Lung (tissue), 12 donors: Measurements from ENCODE around the gene STK32B. TPM values are rescaled to one million over a fixed set of nuclear protein-coding genes. Genes with fewer than 3 reads are reported as not detected.

ENCODE experiments used
- ATAC-seq: fragments of 200-7000 bp; cut with Tn5 transposase; one replicate; pipeline ENCODE4 v1.9.1; 2020; ENCODE audit warnings: moderate number of reproducible peaks; ENCODE audit not compliant: insufficient read depth, low FRiP score
- DNase-seq, 3 donors: peaks; one replicate each; pipeline ENCODE4 v3.0.0-alpha.2; 2013 to 2017
- H3K27ac ChIP-seq, 2 donors: one replicate each; pipeline ENCODE4 v1.5.1; 2013; ENCODE audit warnings: mild to moderate bottlenecking in 2 of 2, moderate library complexity in 2 of 2, control low read depth in 1 of 2, inconsistent platforms in 1 of 2, low read depth in 1 of 2, low read length in 1 of 2
- H3K27me3 ChIP-seq, 3 donors: one replicate each; pipeline ENCODE4 v1.5.1; 2013; ENCODE audit warnings: low read length in 2 of 3; ENCODE audit not compliant: control insufficient read depth in 3 of 3, insufficient read depth in 3 of 3
- H3K36me3 ChIP-seq, 4 donors: one replicate each; pipeline ENCODE4 v1.5.1; 2013; ENCODE audit warnings: low read length in 4 of 4, mild to moderate bottlenecking in 1 of 4, moderate library complexity in 1 of 4; ENCODE audit not compliant: control insufficient read depth in 4 of 4, insufficient read depth in 4 of 4
- H3K4me1 ChIP-seq, 5 donors: one replicate each; pipeline ENCODE4 v1.5.1; 2013; ENCODE audit warnings: low read length in 5 of 5, mild to moderate bottlenecking in 2 of 5, moderate library complexity in 1 of 5; ENCODE audit not compliant: control insufficient read depth in 5 of 5, insufficient read depth in 5 of 5
- H3K4me3 ChIP-seq: one replicate; pipeline ENCODE4 v1.5.1; 2013; ENCODE audit warnings: mild to moderate bottlenecking, control low read depth, moderate library complexity
- H3K9ac ChIP-seq, 2 donors: one replicate each; pipeline ENCODE4 v1.5.1; 2013; ENCODE audit warnings: low read length in 2 of 2, control low read depth in 1 of 2; ENCODE audit not compliant: insufficient read depth in 1 of 2
- H3K9me3 ChIP-seq, 4 donors: one replicate each; pipeline ENCODE4 v1.5.1; 2013; ENCODE audit warnings: low read length in 3 of 4, mild to moderate bottlenecking in 1 of 4, moderate library complexity in 1 of 4; ENCODE audit not compliant: control insufficient read depth in 4 of 4, insufficient read depth in 3 of 4
- WGBS, 2 donors: extraction: QIAGEN DNeasy Blood & Tissue Kit; methylation state at CpG; one replicate each; pipeline ENCODE4 v1.1.7; 2013; 5-methylcytosine and 5-hydroxymethylcytosine counted together
- polyA plus RNA-seq, 2 donors: library from polyadenylated mRNA; stranded (reverse); fragments of 200-250 nt; gene quantifications; one replicate each; pipeline ENCODE4 v1.2.1, GENCODE V29; 2013
- total RNA-seq, 2 donors: library from RNA; depleted of rRNA in 1 of 2; stranded (reverse); fragments of >200 nt in 1 of 2; gene quantifications; one replicate each; pipeline ENCODE4 v1.2.1, GENCODE V29; 2014 to 2021
- TF ChIP-seq, protein P1 (sequence below): IDR thresholded peaks from 2 replicates; pipeline ENCODE4 v1.5.1; 2012; ENCODE audit warnings: mild to moderate bottlenecking; ENCODE audit errors: control extremely low read depth, extremely low read depth
- donor health status: control.
- donor health status: control.
- donor health status: Bipolar disorder and iron deficiency.
- donor health status: healthy.
- donor health status: DM: yes; HTN: yes; CAD: no.

Gene STK32B
- total and polyA plus RNA-seq, 4 donors, result 0.29 to 2.2 (median 1.4) TPM

DNA sequence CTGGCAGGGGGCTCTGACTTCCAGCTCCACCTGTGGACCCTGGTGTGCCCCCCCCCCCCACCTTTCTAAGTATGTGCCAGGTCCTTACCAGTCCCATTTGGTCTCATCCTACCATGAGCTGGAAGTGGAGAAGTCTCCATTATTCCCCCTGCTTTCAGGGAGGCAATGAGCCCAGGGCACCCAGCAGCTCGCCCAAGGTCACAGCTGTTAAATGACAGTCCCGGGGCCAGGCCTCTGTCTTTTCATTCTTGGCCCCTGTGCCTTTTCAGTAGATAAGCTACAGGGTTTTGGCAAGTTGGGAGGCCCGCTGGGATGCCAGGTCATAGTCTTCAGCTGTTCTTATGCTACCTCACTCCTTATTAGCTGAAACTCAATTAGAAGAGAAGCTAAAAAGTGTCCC lies 408.0 kb downstream of the STK32B start:
- WGBS, 2 donors, result 79 to 82% methylated on average over 3 of the region's 3 CpGs
- TF ChIP-seq, protein P1, sequence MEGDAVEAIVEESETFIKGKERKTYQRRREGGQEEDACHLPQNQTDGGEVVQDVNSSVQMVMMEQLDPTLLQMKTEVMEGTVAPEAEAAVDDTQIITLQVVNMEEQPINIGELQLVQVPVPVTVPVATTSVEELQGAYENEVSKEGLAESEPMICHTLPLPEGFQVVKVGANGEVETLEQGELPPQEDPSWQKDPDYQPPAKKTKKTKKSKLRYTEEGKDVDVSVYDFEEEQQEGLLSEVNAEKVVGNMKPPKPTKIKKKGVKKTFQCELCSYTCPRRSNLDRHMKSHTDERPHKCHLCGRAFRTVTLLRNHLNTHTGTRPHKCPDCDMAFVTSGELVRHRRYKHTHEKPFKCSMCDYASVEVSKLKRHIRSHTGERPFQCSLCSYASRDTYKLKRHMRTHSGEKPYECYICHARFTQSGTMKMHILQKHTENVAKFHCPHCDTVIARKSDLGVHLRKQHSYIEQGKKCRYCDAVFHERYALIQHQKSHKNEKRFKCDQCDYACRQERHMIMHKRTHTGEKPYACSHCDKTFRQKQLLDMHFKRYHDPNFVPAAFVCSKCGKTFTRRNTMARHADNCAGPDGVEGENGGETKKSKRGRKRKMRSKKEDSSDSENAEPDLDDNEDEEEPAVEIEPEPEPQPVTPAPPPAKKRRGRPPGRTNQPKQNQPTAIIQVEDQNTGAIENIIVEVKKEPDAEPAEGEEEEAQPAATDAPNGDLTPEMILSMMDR, result no peak
- Histone ChIP-seq H3K36me3 (no peaks in the 10 kb centered on the region), H3K4me1 (no peaks in the 10 kb centered on the region), H3K9ac (no peak overlapping the region), H3K27me3 (peaks cover 0 to 3% (median 0%) of the 10 kb centered on the region in 3 donors), H3K4me3 (no peak overlapping the region), H3K9me3 (peaks cover 0 to 9% (median 0%) of the 10 kb centered on the region in 4 donors), H3K27ac (no peak overlapping the region)
- ATAC-seq, result no peak
- DNase-seq, result no peak

DNA sequence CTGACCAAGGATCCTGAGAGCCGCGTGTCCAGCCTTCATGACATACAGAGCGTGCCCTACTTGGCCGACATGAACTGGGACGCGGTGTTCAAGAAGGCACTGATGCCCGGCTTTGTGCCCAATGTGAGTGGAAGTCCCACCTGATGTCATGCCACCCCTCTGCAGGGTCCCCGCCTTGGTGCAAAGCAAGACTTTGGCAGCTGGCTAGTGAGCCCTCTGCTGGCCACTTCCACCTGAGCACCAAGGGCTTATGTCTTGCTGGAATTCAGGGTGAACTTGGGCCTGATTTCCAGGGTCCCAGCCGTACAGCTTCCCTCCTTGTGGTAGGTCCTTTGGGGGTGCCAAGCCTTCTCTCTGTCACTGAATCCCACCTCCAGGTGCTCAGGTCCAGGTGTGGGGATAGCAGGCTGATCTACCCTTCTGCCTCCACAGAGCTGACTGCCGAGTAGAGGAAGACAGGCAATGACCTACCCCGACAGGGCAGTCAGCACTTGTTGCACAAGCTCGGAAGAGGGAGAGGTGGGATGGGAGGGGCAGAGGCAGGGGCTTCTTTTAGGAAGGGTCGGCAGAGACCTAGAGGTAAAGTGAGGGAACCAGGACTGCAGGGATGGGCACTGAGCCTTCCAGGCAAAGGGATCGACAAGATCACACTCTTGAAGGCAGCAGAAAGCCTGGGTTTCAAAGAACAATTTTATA lies 409.0 kb downstream of the STK32B start:
- DNase-seq (no peak), ATAC-seq (no peak)
- H3K9ac ChIP-seq, result no peak overlapping the region
- WGBS, 2 donors, result 77 to 85% methylated on average over 14 of the region's 14 CpGs
- H3K9me3 ChIP-seq, result peaks cover 0 to 8% (median 0%) of the 10 kb centered on the region in 4 donors
- no peak overlapping the region for H3K4me3 ChIP-seq
- TF ChIP-seq, protein P1, result no peak
- no peak overlapping the region for H3K27ac ChIP-seq
- no peaks in the 10 kb centered on the region for H3K36me3 ChIP-seq
- H3K4me1 ChIP-seq, result no peaks in the 10 kb centered on the region
- peaks cover 0 to 3% (median 0%) of the 10 kb centered on the region in 3 donors for H3K27me3 ChIP-seq

DNA sequence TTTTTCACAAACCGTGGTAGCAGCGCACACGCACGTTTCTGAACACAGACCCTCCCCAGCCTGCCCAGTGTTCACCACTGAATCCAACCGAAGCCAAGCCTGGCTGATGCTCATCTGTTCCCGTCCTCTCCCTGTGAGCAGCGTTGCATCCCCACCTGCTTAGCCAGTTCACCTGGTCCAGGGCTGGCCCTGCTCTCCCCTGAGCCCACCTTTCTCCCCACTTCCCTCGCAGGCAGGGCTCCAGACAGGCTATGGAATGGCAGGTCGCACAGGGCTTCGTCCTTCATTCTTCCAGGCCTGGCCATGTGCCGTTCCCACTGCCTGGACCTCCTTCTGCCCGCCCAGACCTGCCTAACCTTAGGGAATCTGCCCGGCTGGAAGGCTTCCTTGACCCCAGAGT lies 410.2 kb downstream of the STK32B start:
- TF ChIP-seq, protein P1, result no peak
- Histone ChIP-seq H3K9ac (no peak overlapping the region), H3K27ac (no peak overlapping the region), H3K9me3 (peaks cover 0 to 8% (median 0%) of the 10 kb centered on the region in 4 donors), H3K36me3 (no peaks in the 10 kb centered on the region), H3K4me1 (no peaks in the 10 kb centered on the region), H3K4me3 (no peak overlapping the region), H3K27me3 (peaks cover 0 to 3% (median 0%) of the 10 kb centered on the region in 3 donors)
- WGBS, 2 donors, result 87 to 92% methylated on average over 13 of the region's 13 CpGs
- DNase-seq, result no peak
- no peak for ATAC-seq
